Large intestine (tissue), 3 donors: ENCODE results near the gene NDOR1. TPM values are rescaled to one million over a fixed set of nuclear protein-coding genes. Genes with fewer than 3 reads are reported as not detected.

Source experiments
- DNase-seq, 2 donors: peaks; one replicate each; pipeline versions ENCODE4 v3.0.0 to v3.0.0-alpha.2; 2013
- H3K27ac ChIP-seq: one replicate; pipeline ENCODE4 v1.5.1; 2013; ENCODE audit warnings: low read length
- H3K27me3 ChIP-seq: 2 replicates; pipeline ENCODE4 v1.6.1; 2013; ENCODE audit warnings: low read length; ENCODE audit not compliant: control insufficient read depth, insufficient read depth
- H3K36me3 ChIP-seq: 2 replicates; pipeline ENCODE4 v1.6.1; 2013; ENCODE audit warnings: low read length; ENCODE audit not compliant: control insufficient read depth, insufficient read depth
- H3K4me1 ChIP-seq: one replicate; pipeline ENCODE4 v1.6.1; 2013; ENCODE audit warnings: low read length; ENCODE audit not compliant: control insufficient read depth, insufficient read depth
- H3K4me3 ChIP-seq: one replicate; pipeline ENCODE4 v1.5.1; 2013; ENCODE audit warnings: low read length
- H3K9me3 ChIP-seq: one replicate; pipeline ENCODE4 v1.6.1; 2013; ENCODE audit warnings: mild to moderate bottlenecking, low read depth, low read length, moderate library complexity; ENCODE audit not compliant: control insufficient read depth
- WGBS: methylation state at CpG from one replicate; pipeline ENCODE4 v1.1.5; 2013; ENCODE audit warnings: low lambda C conversion rate; ENCODE audit not compliant: insufficient coverage; 5-methylcytosine and 5-hydroxymethylcytosine counted together
- polyA plus RNA-seq: library from polyadenylated mRNA; unstranded; fragments of 120-200 nt; gene quantifications from one replicate; pipeline ENCODE4 v1.2.1, GENCODE V29; 2013

The NDOR1 gene
- polyA plus RNA-seq, 1 donor = 12.1 TPM

- no peaks in the 10 kb centered on the region for H3K27me3 ChIP-seq
- DNase-seq = no peak
- H3K27ac ChIP-seq = no peak overlapping the region
- peaks cover 16% of the 10 kb centered on the region for H3K4me1 ChIP-seq
- H3K9me3 ChIP-seq = no peaks in the 10 kb centered on the region
- no CpG with 5 or more reads among the region's 27 CpGs for WGBS
- H3K4me3 ChIP-seq = no peak overlapping the region
- peaks cover 76% of the 10 kb centered on the region for H3K36me3 ChIP-seq
These were observed 21.4 kb upstream of the NDOR1 start for GRCh38 chr9:137183980-137184595.

DNA sequence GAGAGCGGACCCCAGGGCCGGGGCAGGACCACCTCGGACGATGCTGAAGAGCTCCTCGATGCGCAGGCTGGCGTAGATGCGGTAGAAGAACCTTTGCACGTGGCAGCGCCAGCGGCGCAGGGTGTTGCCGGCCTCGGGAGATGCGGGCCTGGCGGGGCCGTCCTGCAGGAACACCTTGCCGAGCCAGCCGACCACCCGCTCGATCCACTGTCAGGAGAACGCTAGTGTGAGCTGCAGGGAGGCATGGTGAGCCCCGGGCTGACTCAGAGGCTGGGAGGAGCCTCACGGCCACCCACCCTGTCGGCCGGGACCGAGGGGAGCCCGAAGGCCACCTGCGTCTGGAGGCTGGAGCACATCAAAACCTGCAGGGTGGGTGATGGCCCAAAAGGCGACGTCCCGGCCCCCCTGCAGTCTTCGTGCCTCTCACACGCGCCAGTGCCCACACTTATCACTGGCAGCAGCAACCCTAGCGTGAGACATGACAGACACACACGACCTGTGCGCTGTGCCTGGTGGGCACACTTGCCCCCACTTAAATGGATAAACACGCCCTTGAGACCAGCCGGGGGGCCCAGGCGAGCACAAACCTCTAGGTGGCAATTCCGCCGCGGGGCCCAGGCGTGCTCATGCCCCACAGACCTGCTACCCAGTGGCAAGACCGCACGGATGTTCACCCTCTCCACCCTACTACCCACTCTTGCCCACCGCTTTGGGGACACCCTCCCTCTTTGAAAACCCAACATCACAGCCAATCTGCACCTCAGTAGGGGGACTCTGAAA lies 20.4 kb upstream of the NDOR1 start:
- DNase-seq = no peak
- no peaks in the 10 kb centered on the region for H3K9me3 ChIP-seq
- no peaks in the 10 kb centered on the region for H3K27me3 ChIP-seq
- whole genome bisulfite sequencing = no CpG with 5 or more reads among the region's 48 CpGs
- peaks cover 71% of the 10 kb centered on the region for H3K36me3 ChIP-seq
- peaks cover 24% of the 10 kb centered on the region for H3K4me1 ChIP-seq
- H3K27ac ChIP-seq = no peak overlapping the region
- H3K4me3 ChIP-seq = no peak overlapping the region

GRCh38 chr9:137185921-137186320 lies 19.6 kb upstream of the NDOR1 start:
- no peak for DNase-seq
- H3K9me3 ChIP-seq = no peaks in the 10 kb centered on the region
- H3K36me3 ChIP-seq = peaks cover 71% of the 10 kb centered on the region
- no peaks in the 10 kb centered on the region for H3K27me3 ChIP-seq
- H3K27ac ChIP-seq = no peak overlapping the region
- WGBS = no CpG with 5 or more reads among the region's 19 CpGs
- no peak overlapping the region for H3K4me3 ChIP-seq
- H3K4me1 ChIP-seq = peaks cover 32% of the 10 kb centered on the region

DNA sequence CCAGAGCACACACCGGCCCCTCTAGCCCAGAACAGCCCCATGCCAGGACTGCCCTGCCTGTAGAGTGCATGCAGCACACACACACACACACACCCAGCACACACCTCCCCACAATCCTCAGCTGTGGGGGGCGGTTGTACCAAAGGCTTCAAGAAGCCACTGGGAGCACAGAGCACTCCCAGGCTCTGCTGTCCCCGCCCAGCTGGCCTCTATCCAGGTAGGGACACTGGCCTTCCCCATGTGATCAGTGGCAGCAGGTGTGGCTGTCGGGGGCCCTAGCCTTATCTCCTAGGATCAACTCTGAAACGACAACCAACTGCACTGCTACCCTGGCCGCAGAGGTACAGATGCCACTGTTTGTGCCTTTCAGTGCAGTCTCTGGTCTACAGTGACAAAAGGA lies 19.1 kb upstream of the NDOR1 start:
- H3K4me3 ChIP-seq = no peak overlapping the region
- H3K27ac ChIP-seq = no peak overlapping the region
- H3K36me3 ChIP-seq = peaks cover 71% of the 10 kb centered on the region
- no peak for DNase-seq
- WGBS = no CpG with 5 or more reads among the region's 6 CpGs
- peaks cover 36% of the 10 kb centered on the region for H3K4me1 ChIP-seq
- H3K27me3 ChIP-seq = no peaks in the 10 kb centered on the region
- no peaks in the 10 kb centered on the region for H3K9me3 ChIP-seq

- H3K4me1 ChIP-seq = peaks cover 38% of the 10 kb centered on the region
These were observed 18.1 kb upstream of the NDOR1 start for GRCh38 chr9:137187386-137187785.

GRCh38 chr9:137188086-137188489 lies 17.4 kb upstream of the NDOR1 start:
- H3K36me3 ChIP-seq = peaks cover 72% of the 10 kb centered on the region
- peak overlapping the region; percentile 100 for H3K4me3 ChIP-seq
- no peaks in the 10 kb centered on the region for H3K27me3 ChIP-seq
- WGBS = no CpG with 5 or more reads among the region's 31 CpGs
- H3K9me3 ChIP-seq = no peaks in the 10 kb centered on the region
- H3K27ac ChIP-seq = peak overlapping the region; percentile 63
- DNase-seq = no peak
- H3K4me1 ChIP-seq = peaks cover 38% of the 10 kb centered on the region

More at GRCh38 chr9:137187386-137187785, 18.1 kb upstream of the NDOR1 start:
- Histone ChIP-seq H3K4me3 (peak overlapping the region; percentile 100), H3K36me3 (peaks cover 74% of the 10 kb centered on the region), H3K27ac (no peak overlapping the region), H3K27me3 (no peaks in the 10 kb centered on the region), H3K9me3 (no peaks in the 10 kb centered on the region)
- no CpG with 5 or more reads among the region's 15 CpGs for WGBS
- no peak for DNase-seq

DNA sequence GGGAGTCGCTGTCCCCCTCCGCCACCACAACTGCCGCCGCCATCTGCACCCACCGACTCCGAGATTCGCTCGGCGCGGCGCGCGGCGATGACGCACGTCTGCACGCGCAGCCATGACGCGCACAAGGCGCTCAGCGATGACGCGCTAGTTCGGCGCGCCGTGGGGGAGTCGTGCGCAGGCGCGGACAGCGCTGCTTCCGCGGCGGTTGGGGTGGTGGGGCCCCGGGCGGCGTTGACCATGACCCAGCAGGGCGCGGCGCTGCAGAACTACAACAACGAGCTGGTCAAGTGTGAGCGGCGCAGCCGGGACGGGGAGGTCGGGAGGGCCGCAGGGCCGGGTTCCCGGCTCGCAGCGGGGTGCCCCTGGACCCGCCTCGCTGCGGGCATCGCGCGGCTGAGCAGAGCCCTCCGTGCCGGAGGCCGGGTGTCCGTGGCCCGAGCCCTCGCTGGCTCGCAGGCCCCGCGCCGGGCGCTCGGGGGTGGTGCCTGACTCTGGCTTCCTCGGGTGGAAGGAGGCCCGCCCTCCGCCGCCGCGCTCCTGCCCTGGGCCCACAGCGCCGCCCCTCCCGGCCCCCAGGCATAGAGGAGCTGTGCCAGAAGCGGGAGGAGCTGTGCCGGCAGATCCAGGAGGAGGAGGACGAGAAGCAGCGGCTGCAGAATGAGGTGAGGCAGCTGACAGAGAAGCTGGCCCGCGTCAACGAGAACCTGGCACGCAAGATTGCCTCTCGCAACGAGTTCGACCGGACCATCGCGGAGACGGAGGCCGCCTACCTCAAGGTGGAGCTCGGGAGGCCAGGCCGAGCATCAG lies 16.8 kb upstream of the NDOR1 start, which contains the start of the genes ANAPC2 and SSNA1:
TSS of gene ANAPC2 (minus strand) at position 71 of the 807 bp plus-strand sequence. CDS start at position 43, 28 bp downstream.
TSS of gene SSNA1 (plus strand) at position 187 of the 807 bp plus-strand sequence. CDS start at position 238, 51 bp downstream.
- H3K4me1 ChIP-seq = peaks cover 38% of the 10 kb centered on the region
- no peaks in the 10 kb centered on the region for H3K9me3 ChIP-seq
- peak within 1 kb of the TSS; percentile 100 for H3K4me3 ChIP-seq
- peaks cover 71% of the 10 kb centered on the region for H3K36me3 ChIP-seq
- no CpG with 5 or more reads among the region's 98 CpGs for WGBS
- peak; percentile 96 to 98 for DNase-seq
- H3K27me3 ChIP-seq = no peaks in the 10 kb centered on the region
- peak within 1 kb of the TSS; percentile 82 for H3K27ac ChIP-seq

- no CpG with 5 or more reads among the region's 23 CpGs for WGBS
- DNase-seq = no peak
- peaks cover 41% of the 10 kb centered on the region for H3K4me1 ChIP-seq
These were observed 15.9 kb upstream of the NDOR1 start for GRCh38 chr9:137189297-137190295.

GRCh38 chr9:137190315-137190856 lies 15.1 kb upstream of the NDOR1 start:
- Histone ChIP-seq H3K4me1 (peaks cover 48% of the 10 kb centered on the region), H3K36me3 (peaks cover 57% of the 10 kb centered on the region), H3K27ac (no peak overlapping the region), H3K9me3 (no peaks in the 10 kb centered on the region), H3K27me3 (no peaks in the 10 kb centered on the region), H3K4me3 (peak overlapping the region; percentile 100)
- WGBS = no CpG with 5 or more reads among the region's 9 CpGs
- DNase-seq = no peak

More at GRCh38 chr9:137189297-137190295, 15.9 kb upstream of the NDOR1 start:
- Histone ChIP-seq H3K9me3 (no peaks in the 10 kb centered on the region), H3K36me3 (peaks cover 65% of the 10 kb centered on the region), H3K27ac (peak overlapping the region; percentile 82), H3K27me3 (no peaks in the 10 kb centered on the region), H3K4me3 (peak overlapping the region; percentile 100)
